Stimulated activated CD4-positive, alpha-beta T cell treated with anti-CD3 and anti-CD28 coated beads, TNF-alpha, amount 100 ng/mL, for 24 hours (primary cell): ENCODE data around the gene NMD3.
"Not testable (repeated sequence)": the region's sequence is repeated elsewhere in the genome, so short reads cannot be mapped to it uniquely, and the experiment has no call there.

Experiments used
- DNase-seq, 3 experiments: peaks; one replicate each; pipeline ENCODE4 v3.0.0-alpha.2; 2020; ENCODE audit warnings: low read depth in 3 of 3

The NMD3 gene

GRCh38 chr3:161275919-161276318 lies 54.8 kb downstream of the NMD3 start:
- DNase-seq, result no peak

- not testable (repeated sequence) for DNase-seq
These were observed 61.3 kb downstream of the NMD3 start for GRCh38 chr3:161282387-161282786.

GRCh38 chr3:161284989-161285388 lies 63.9 kb downstream of the NMD3 start:
- DNase-seq, result no peak

- DNase-seq, result no peak
These were observed 68.1 kb downstream of the NMD3 start for GRCh38 chr3:161289174-161289573.

GRCh38 chr3:161291191-161291901 lies 70.2 kb downstream of the NMD3 start:
- no peak for DNase-seq

- DNase-seq, result no peak
These were observed 72.3 kb downstream of the NMD3 start for GRCh38 chr3:161293381-161293780.

- no peak for DNase-seq
These were observed 74.2 kb downstream of the NMD3 start for GRCh38 chr3:161295325-161295724.

- DNase-seq, result no peak
These were observed 75.7 kb downstream of the NMD3 start for GRCh38 chr3:161296814-161297213.
